Esophagus squamous epithelium (tissue), 5 donors: ENCODE results near the gene CDT1. TPM values are rescaled to one million over a fixed set of nuclear protein-coding genes. Genes with fewer than 3 reads are reported as not detected.

ENCODE experiments used
- DNase-seq: peaks from one replicate; lab custom pipeline; 2025; lab: John Stamatoyannopoulos, UW
- H3K27ac ChIP-seq, 4 donors: fragments of 200-600 bp; sonication (generic); one replicate each; pipeline ENCODE4 v1.5.1; 2016 to 2019; ENCODE audit warnings: mild to moderate bottlenecking in 1 of 4
- H3K27me3 ChIP-seq, 4 donors: fragments of 200-600 bp; sonication (generic); 1 replicate in 3 of 4; 2 replicates in 1 of 4; pipeline versions ENCODE4 v1.5.1 to v1.6.0; 2017 to 2021; ENCODE audit warnings: antibody characterized with exemption in 1 of 4
- H3K36me3 ChIP-seq, 3 donors: fragments of 200-600 bp; sonication (generic); one replicate each; pipeline ENCODE4 v1.5.1; 2016 to 2019
- H3K4me1 ChIP-seq, 3 donors: fragments of 200-600 bp; sonication (generic); one replicate each; pipeline ENCODE4 v1.5.1; 2017 to 2019
- H3K4me3 ChIP-seq, 4 donors: fragments of 200-600 bp; sonication (generic); 1 replicate in 3 of 4; 2 replicates in 1 of 4; pipeline ENCODE4 v1.5.1; 2016 to 2019; ENCODE audit warnings: mild to moderate bottlenecking in 2 of 4, moderate library complexity in 1 of 4
- H3K9me3 ChIP-seq, 3 donors: fragments of 200-600 bp; sonication (generic); one replicate each; pipeline ENCODE4 v1.5.1; 2016 to 2019
- CTCF ChIP-seq, 6 experiments: fragments of 450-650 bp in 4 of 6; fragments of 200-600 bp in 2 of 6; sonication (generic) in 2 of 6; IDR thresholded peaks; one replicate each; pipeline ENCODE4 v1.5.1; 2016 to 2019; ENCODE audit warnings: antibody characterized with exemption in 6 of 6, mild to moderate bottlenecking in 4 of 6, moderate library complexity in 4 of 6
- POLR2A ChIP-seq, 4 donors: fragments of 450-650 bp; IDR thresholded peaks; one replicate each; pipeline ENCODE4 v1.6.1; 2017; ENCODE audit warnings: antibody characterized with exemption in 4 of 4, mild to moderate bottlenecking in 4 of 4, moderate library complexity in 3 of 4
- WGBS, 2 donors: methylation state at CpG; one replicate each; pipeline ENCODE4 v1.1.5; 2018; 5-methylcytosine and 5-hydroxymethylcytosine counted together
- intact Hi-C: fragments of 100-400 bp; cut with DNase I; formaldehyde crosslinking; loops from one replicate; pipeline ENCODE4 v1.15.0; 2022
- total RNA-seq, 4 donors: library from RNA; depleted of rRNA; stranded (reverse); fragments of >200 nt; gene quantifications; one replicate each; pipeline ENCODE4 v1.1.0, GENCODE V29; 2016
- donor health status: DM: yes; HTN: yes; CAD: no.

The CDT1 gene
- total RNA-seq, 4 donors from 2014 or later, result 7.7 to 20.7 (median 11.2) TPM

GRCh38 chr16:88841521-88842307 is 38.1 kb downstream of the CDT1 start:
- TF ChIP-seq POLR2A (IDR thresholded peaks at IDR 0.05) (no peak), CTCF (IDR thresholded peaks at IDR 0.05) (no peak)
- WGBS, 2 donors, result 90 to 92% methylated on average over 15 to 18 of the region's 40 CpGs
- Histone ChIP-seq H3K36me3 (peaks cover 12 to 79% (median 18%) of the 10 kb centered on the region in 3 donors), H3K27me3 (no peaks in the 10 kb centered on the region), H3K4me1 (no peaks in the 10 kb centered on the region), H3K27ac (no peak overlapping the region), H3K9me3 (no peaks in the 10 kb centered on the region), H3K4me3 (no peak overlapping the region)
- DNase-seq, result no peak
- intact Hi-C loops, result no loop called here

GRCh38 chr16:88842308-88842756 is 38.7 kb downstream of the CDT1 start:
- TF ChIP-seq CTCF (IDR thresholded peaks at IDR 0.05) (no peak), POLR2A (IDR thresholded peaks at IDR 0.05) (no peak)
- no peak for DNase-seq
- Histone ChIP-seq H3K27ac (no peak overlapping the region), H3K9me3 (no peaks in the 10 kb centered on the region), H3K4me3 (no peak overlapping the region), H3K36me3 (peaks cover 12 to 78% (median 18%) of the 10 kb centered on the region in 3 donors), H3K4me1 (no peaks in the 10 kb centered on the region), H3K27me3 (no peaks in the 10 kb centered on the region)
- 96% methylated on average over 5 of the region's 15 CpGs; no CpG with 5 or more reads in 1 of the 2 donors for WGBS, 2 donors
- intact Hi-C loops, result no loop called here

GRCh38 chr16:88842806-88843205 is 39.2 kb downstream of the CDT1 start:
- Histone ChIP-seq H3K4me3 (no peak overlapping the region), H3K36me3 (peaks cover 12 to 78% (median 18%) of the 10 kb centered on the region in 3 donors), H3K27me3 (no peaks in the 10 kb centered on the region), H3K4me1 (no peaks in the 10 kb centered on the region), H3K9me3 (no peaks in the 10 kb centered on the region), H3K27ac (no peak overlapping the region)
- intact Hi-C loops, result no loop called here
- DNase-seq, result no peak
- 91 to 94% methylated on average over 16 to 23 of the region's 25 CpGs for WGBS, 2 donors
- TF ChIP-seq CTCF (IDR thresholded peaks at IDR 0.05) (no peak), POLR2A (IDR thresholded peaks at IDR 0.05) (no peak)

- DNase-seq, result no peak
- H3K4me3 ChIP-seq, result no peak overlapping the region
- H3K36me3 ChIP-seq, result peaks cover 12 to 78% (median 18%) of the 10 kb centered on the region in 3 donors
- no peaks in the 10 kb centered on the region for H3K27me3 ChIP-seq
- H3K4me1 ChIP-seq, result no peaks in the 10 kb centered on the region
- TF ChIP-seq POLR2A (IDR thresholded peaks at IDR 0.05) (no peak), CTCF (IDR thresholded peaks at IDR 0.05) (no peak)
- H3K27ac ChIP-seq, result no peak overlapping the region
- 91 to 95% methylated on average over 10 to 12 of the region's 20 CpGs for WGBS, 2 donors
- H3K9me3 ChIP-seq, result no peaks in the 10 kb centered on the region
- intact Hi-C loops, result no loop called here
These were observed 39.7 kb downstream of the CDT1 start for GRCh38 chr16:88843256-88843655.

GRCh38 chr16:88844419-88845036 is 40.9 kb downstream of the CDT1 start:
- Histone ChIP-seq H3K4me3 (no peak overlapping the region), H3K36me3 (peaks cover 8 to 73% (median 15%) of the 10 kb centered on the region in 3 donors), H3K27me3 (no peaks in the 10 kb centered on the region), H3K9me3 (no peaks in the 10 kb centered on the region), H3K4me1 (no peaks in the 10 kb centered on the region), H3K27ac (no peak overlapping the region)
- intact Hi-C loops, result no loop called here
- DNase-seq, result no peak
- TF ChIP-seq POLR2A (IDR thresholded peaks at IDR 0.05) (no peak), CTCF (IDR thresholded peaks at IDR 0.05) (no peak)
- 72 to 76% methylated on average over 9 to 11 of the region's 11 CpGs for WGBS, 2 donors
